ENCODE measurements around the gene ATP10B.

Gene ATP10B

DNA sequence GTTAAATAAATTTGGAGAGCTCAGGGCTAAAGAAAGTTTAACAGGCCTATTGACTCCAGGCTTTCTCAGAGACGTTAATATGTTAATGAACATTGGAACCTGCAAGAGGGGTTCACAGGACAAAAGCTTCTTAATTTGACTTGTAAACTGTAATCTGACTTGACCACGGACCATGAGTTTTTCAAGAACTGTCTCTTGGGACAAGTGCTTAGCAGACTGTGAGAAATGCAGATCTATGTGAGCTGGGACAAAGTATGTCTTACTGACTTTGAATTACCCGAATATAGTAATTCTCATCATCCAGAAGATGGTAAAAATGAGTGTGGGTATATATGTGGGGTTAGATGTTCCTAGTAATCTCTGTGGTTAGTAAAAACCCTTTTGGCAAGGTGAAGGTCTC is 186.6 kb downstream of the ATP10B start:
- Histone ChIP-seq H3F3A (ENCODE audit: insufficient read depth, low read length) (no peaks in the 10 kb centered on the region), H3K4me3 (ENCODE audit: low read depth, low read length, poor library complexity, severe bottlenecking) (no peak overlapping the region), H3K9ac (ENCODE audit: low read length) (no peak overlapping the region), H3K36me3 (ENCODE audit: insufficient read depth, low read length) (no peaks in the 10 kb centered on the region), H3K9me2 (ENCODE audit: low read depth, low read length) (no peaks in the 10 kb centered on the region), H2AFZ (ENCODE audit: low read length) (no peak overlapping the region), H3K9me3 (ENCODE audit: low read length) (no peaks in the 10 kb centered on the region), H3K4me1 (ENCODE audit: insufficient read depth, low read length, severe bottlenecking) (no peaks in the 10 kb centered on the region), H3K79me2 (ENCODE audit: insufficient read depth, low read length) (no peaks in the 10 kb centered on the region), H3K27ac (ENCODE audit: low read depth, low read length, poor library complexity, severe bottlenecking) (no peak overlapping the region), H3K4me2 (ENCODE audit: low read length) (no peak overlapping the region), H3K27me3 (ENCODE audit: insufficient read depth, low read length) (no peaks in the 10 kb centered on the region), H4K20me1 (ENCODE audit: insufficient read depth, low read length) (no peaks in the 10 kb centered on the region)
- TF ChIP-seq, protein P1, sequence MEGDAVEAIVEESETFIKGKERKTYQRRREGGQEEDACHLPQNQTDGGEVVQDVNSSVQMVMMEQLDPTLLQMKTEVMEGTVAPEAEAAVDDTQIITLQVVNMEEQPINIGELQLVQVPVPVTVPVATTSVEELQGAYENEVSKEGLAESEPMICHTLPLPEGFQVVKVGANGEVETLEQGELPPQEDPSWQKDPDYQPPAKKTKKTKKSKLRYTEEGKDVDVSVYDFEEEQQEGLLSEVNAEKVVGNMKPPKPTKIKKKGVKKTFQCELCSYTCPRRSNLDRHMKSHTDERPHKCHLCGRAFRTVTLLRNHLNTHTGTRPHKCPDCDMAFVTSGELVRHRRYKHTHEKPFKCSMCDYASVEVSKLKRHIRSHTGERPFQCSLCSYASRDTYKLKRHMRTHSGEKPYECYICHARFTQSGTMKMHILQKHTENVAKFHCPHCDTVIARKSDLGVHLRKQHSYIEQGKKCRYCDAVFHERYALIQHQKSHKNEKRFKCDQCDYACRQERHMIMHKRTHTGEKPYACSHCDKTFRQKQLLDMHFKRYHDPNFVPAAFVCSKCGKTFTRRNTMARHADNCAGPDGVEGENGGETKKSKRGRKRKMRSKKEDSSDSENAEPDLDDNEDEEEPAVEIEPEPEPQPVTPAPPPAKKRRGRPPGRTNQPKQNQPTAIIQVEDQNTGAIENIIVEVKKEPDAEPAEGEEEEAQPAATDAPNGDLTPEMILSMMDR (IDR thresholded peaks at IDR 0.05; ENCODE audit: low read length), result no peak
- TF ChIP-seq EZH2 (IDR thresholded peaks at IDR 0.05; ENCODE audit: borderline replicate concordance, low read length), result no peak

DNA sequence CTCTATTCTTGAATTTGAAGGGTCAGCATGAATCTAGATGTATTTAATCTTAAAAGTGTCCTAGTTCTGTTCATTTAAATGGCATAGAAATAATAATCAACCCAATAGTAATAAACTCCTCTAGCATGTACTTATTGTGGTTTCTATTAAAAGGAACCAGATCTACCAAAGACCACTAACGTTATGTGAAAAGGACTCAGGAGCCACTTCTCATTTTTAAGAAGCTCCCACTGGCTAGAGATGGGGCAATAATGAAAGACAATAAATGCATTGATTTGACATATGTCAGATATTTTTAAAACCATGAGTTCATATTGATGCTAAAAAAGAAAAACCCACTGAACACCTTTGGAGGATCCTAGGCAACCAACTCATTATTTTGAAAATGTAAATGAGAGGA is 191.9 kb downstream of the ATP10B start:
- TF ChIP-seq EZH2 (IDR thresholded peaks at IDR 0.05; ENCODE audit: borderline replicate concordance, low read length), result no peak
- TF ChIP-seq, protein P1 (IDR thresholded peaks at IDR 0.05; ENCODE audit: low read length), result no peak

DNA sequence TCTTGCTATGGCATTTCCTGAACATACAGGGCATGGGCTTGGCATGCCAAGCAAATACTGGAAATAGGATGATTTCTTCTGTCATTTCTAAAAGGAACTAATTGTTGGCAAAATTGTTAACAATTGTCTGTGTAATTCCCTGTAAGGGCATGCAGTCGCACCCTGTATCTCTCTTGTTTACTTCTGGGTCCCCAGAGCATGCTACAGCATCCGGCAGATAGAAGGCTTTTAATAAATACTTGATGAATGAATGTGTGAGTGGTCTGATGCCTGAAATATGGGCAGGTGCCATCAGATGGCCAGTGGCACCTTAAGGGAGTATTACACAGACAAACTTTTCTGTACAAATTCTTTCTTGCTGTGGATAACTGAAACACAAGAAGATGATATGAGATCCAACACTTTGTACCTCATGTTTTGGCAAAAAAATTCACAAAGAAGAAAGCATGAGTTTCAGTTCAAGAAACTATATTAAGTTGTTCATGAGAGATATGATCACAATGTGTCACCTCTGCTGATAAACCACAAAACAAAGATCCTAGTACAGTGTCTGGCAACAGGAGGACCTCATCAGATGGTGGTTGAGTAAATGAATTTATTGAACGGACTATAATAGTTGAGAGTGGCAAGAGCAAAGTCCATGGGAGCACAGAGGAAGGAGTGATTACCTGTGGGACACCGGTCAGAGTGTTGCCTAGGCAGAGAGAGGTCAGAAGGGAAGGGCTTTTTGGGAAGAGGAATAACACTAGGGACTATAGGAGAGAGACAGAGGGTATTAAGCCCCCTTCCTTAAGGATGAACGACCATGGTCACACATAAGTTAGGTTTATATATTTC is 194.2 kb downstream of the ATP10B start:
- Histone ChIP-seq H4K20me1 (ENCODE audit: insufficient read depth, low read length) (no peaks in the 10 kb centered on the region), H3K9me2 (ENCODE audit: low read depth, low read length) (no peaks in the 10 kb centered on the region), H2AFZ (ENCODE audit: low read length) (no peak overlapping the region), H3K4me1 (ENCODE audit: insufficient read depth, low read length, severe bottlenecking) (no peaks in the 10 kb centered on the region), H3K9ac (ENCODE audit: low read length) (no peak overlapping the region), H3F3A (ENCODE audit: insufficient read depth, low read length) (no peaks in the 10 kb centered on the region), H3K36me3 (ENCODE audit: insufficient read depth, low read length) (no peaks in the 10 kb centered on the region), H3K4me3 (ENCODE audit: low read depth, low read length, poor library complexity, severe bottlenecking) (no peak overlapping the region), H3K79me2 (ENCODE audit: insufficient read depth, low read length) (no peaks in the 10 kb centered on the region), H3K27ac (ENCODE audit: low read depth, low read length, poor library complexity, severe bottlenecking) (no peak overlapping the region), H3K27me3 (ENCODE audit: insufficient read depth, low read length) (no peaks in the 10 kb centered on the region), H3K9me3 (ENCODE audit: low read length) (no peaks in the 10 kb centered on the region), H3K4me2 (ENCODE audit: low read length) (no peak overlapping the region)
- TF ChIP-seq, protein P1 (IDR thresholded peaks at IDR 0.05; ENCODE audit: low read length), result no peak
- TF ChIP-seq EZH2 (IDR thresholded peaks at IDR 0.05; ENCODE audit: borderline replicate concordance, low read length), result no peak

More for the DNA sequence above, 191.9 kb downstream of the ATP10B start:
- no peaks in the 10 kb centered on the region for H3K79me2 ChIP-seq (ENCODE audit: insufficient read depth, low read length)
- no peak overlapping the region for H3K4me3 ChIP-seq (ENCODE audit: low read depth, low read length, poor library complexity, severe bottlenecking)
- H3K27ac ChIP-seq (ENCODE audit: low read depth, low read length, poor library complexity, severe bottlenecking), result no peak overlapping the region
- no peak overlapping the region for H3K9ac ChIP-seq (ENCODE audit: low read length)
- H3K36me3 ChIP-seq (ENCODE audit: insufficient read depth, low read length), result no peaks in the 10 kb centered on the region
- H3F3A ChIP-seq (ENCODE audit: insufficient read depth, low read length), result no peaks in the 10 kb centered on the region
- no peaks in the 10 kb centered on the region for H3K27me3 ChIP-seq (ENCODE audit: insufficient read depth, low read length)
- H3K4me1 ChIP-seq (ENCODE audit: insufficient read depth, low read length, severe bottlenecking), result no peaks in the 10 kb centered on the region
- H3K9me2 ChIP-seq (ENCODE audit: low read depth, low read length), result no peaks in the 10 kb centered on the region
- H3K4me2 ChIP-seq (ENCODE audit: low read length), result no peak overlapping the region
- H4K20me1 ChIP-seq (ENCODE audit: insufficient read depth, low read length), result no peaks in the 10 kb centered on the region
- no peak overlapping the region for H2AFZ ChIP-seq (ENCODE audit: low read length)
- no peaks in the 10 kb centered on the region for H3K9me3 ChIP-seq (ENCODE audit: low read length)
